ENCODE data around the gene STX3. TPM values are rescaled to one million over a fixed set of nuclear protein-coding genes. Genes with fewer than 3 reads are reported as not detected.

Gene STX3
- total RNA-seq, 1 experiment from 2014 or later: 20.4 TPM

GRCh38 chr11:59756558-59756840 lies 1.3 kb downstream of the STX3 start:
- Histone ChIP-seq H4K20me1 (ENCODE audit: insufficient read depth) (no peaks in the 10 kb centered on the region), H3K9ac (ENCODE audit: low read length) (peak overlapping the region; percentile 69), H3K9me3 (ENCODE audit: control insufficient read depth in 1 of 2, insufficient read depth in 1 of 2, low read depth in 1 of 2, low read length in 2 of 2) (no peaks in the 10 kb centered on the region), H3K27ac (ENCODE audit: low read depth, low read length) (peak overlapping the region; percentile 84; the same call in 1 of the 2 replicates), H3K4me2 (ENCODE audit: low read length) (peak overlapping the region; percentile 96), H3K36me3 (ENCODE audit: control insufficient read depth in 1 of 2, insufficient read depth in 2 of 2, low read length in 2 of 2) (no peaks in the 10 kb centered on the region), H3K27me3 (ENCODE audit: insufficient read depth, low read length) (no peaks in the 10 kb centered on the region), H3K4me3 (replicated peaks in 1 of 2; ENCODE audit: low read depth in 1 of 2, low read length in 2 of 2) (peak overlapping the region; percentile 87 to 90), H3K79me2 (ENCODE audit: insufficient read depth, low read length) (peaks cover 62% of the 10 kb centered on the region), H3K9me2 (ENCODE audit: insufficient read depth) (no peaks in the 10 kb centered on the region), H3K4me1 (ENCODE audit: control insufficient read depth in 1 of 2, insufficient read depth in 2 of 2, low read length in 2 of 2) (peaks cover 9 to 30% of the 10 kb centered on the region in 2 experiments), H2AFZ (ENCODE audit: low read depth, low read length, poor library complexity, severe bottlenecking) (no peak overlapping the region)
- POLR2A ChIA-PET: interaction anchor here (1.1 to 3.6 kb wide), 4 partner anchors 19 to 210 kb away, joined by 4 to 15 read pairs (median 5); partner anchors contain the start of gene PATL1
- RAD21 ChIA-PET (ENCODE audit: low non-redundant PET in 1 of 2, low total read pairs in 2 of 2, uncharacterized antibody in 2 of 2, unreplicated experiment in 2 of 2): no interaction called here
- CTCF ChIA-PET: interaction anchor here (1.0 to 4.1 kb wide), 3 partner anchors 30 to 54 kb away, joined by 3 to 40 read pairs (median 3); partner anchors contain the start of gene MRPL16
- TF ChIP-seq POLR2AphosphoS5 (IDR thresholded peaks at IDR 0.05; ENCODE audit: low read depth, low read length) (no peak), YY1 (IDR thresholded peaks at IDR 0.05; ENCODE audit: extremely low read depth, insufficient replicate concordance, low read depth, low read length) (no peak), SRF (IDR thresholded peaks at IDR 0.05; ENCODE audit: low read depth) (no peak), RAD21 (IDR thresholded peaks at IDR 0.05; ENCODE audit: low read depth) (no peak), FOSL1 (IDR thresholded peaks at IDR 0.05; ENCODE audit: low read depth) (no peak), POLR2A (IDR thresholded peaks at IDR 0.05; ENCODE audit: borderline replicate concordance, extremely low read depth, insufficient read depth, insufficient read length) (no peak), CTCF (IDR thresholded peaks at IDR 0.05 in 2 of 3, conservative IDR thresholded peaks at IDR 0.05 in 1 of 3; ENCODE audit: borderline replicate concordance in 1 of 3, insufficient read depth in 1 of 3, low read depth in 2 of 3, low read length in 2 of 3) (no peak), EGR1 (IDR thresholded peaks at IDR 0.05; ENCODE audit: low read depth) (no peak), CEBPB (IDR thresholded peaks at IDR 0.05; ENCODE audit: low read depth) (no peak), ELF1 (IDR thresholded peaks at IDR 0.05; ENCODE audit: borderline replicate concordance, low read depth) (no peak), ZFX (IDR thresholded peaks at IDR 0.05) (no peak), EZH2 (IDR thresholded peaks at IDR 0.05) (no peak), SP1 (IDR thresholded peaks at IDR 0.05; ENCODE audit: low read depth) (no peak), ZNF274 (IDR thresholded peaks at IDR 0.05; ENCODE audit: low read depth, low read length) (no peak)
- intact Hi-C loops (cut with micrococcal nuclease): loop anchor here (5.0 to 10.0 kb wide), 2 partner anchors 204 to 378 kb away; no protein-coding TSS in a partner anchor
- TSS peak; percentile 49 for BruUV-seq (replicated peaks)
- no peak for DNase-seq (ENCODE audit: low read depth, low spot score)
- no peak for ATAC-seq
